Fibroblast of lung (primary cell): ENCODE data around the gene ZNF586. TPM values are rescaled to one million over a fixed set of nuclear protein-coding genes. Genes with fewer than 3 reads are reported as not detected.
"Not testable (repeated sequence)": the region's sequence is repeated elsewhere in the genome, so short reads cannot be mapped to it uniquely, and the experiment has no call there.

ENCODE experiments used
- DNase-seq, 2 donors: peaks; one replicate each; pipeline versions ENCODE4 v3.0.0 to v3.0.0-alpha.2; 2010; ENCODE audit warnings: low read depth in 2 of 2
- H2AFZ ChIP-seq: 2 replicates; pipeline ENCODE4 v1.5.1; 2012; ENCODE audit warnings: low read length, control low read depth, inconsistent platforms
- H3K27ac ChIP-seq: 2 replicates; pipeline ENCODE4 v1.5.1; 2011; ENCODE audit warnings: low read length, control low read depth; ENCODE audit not compliant: insufficient read depth
- H3K27me3 ChIP-seq: 2 replicates; pipeline ENCODE4 v1.5.1; 2011; ENCODE audit warnings: mild to moderate bottlenecking, low read length; ENCODE audit not compliant: control insufficient read depth, insufficient read depth
- H3K36me3 ChIP-seq: 2 replicates; pipeline ENCODE4 v1.5.1; 2011; ENCODE audit warnings: low read length; ENCODE audit not compliant: control insufficient read depth, insufficient read depth
- H3K4me1 ChIP-seq: 2 replicates; pipeline ENCODE4 v1.5.1; 2011; ENCODE audit warnings: low read length; ENCODE audit not compliant: control insufficient read depth, insufficient read depth; ENCODE audit errors: extremely low read depth
- H3K4me2 ChIP-seq: 2 replicates; pipeline ENCODE4 v1.5.1; 2011; ENCODE audit warnings: low read length, control low read depth; ENCODE audit not compliant: insufficient read depth; ENCODE audit errors: extremely low read depth
- H3K4me3 ChIP-seq, 4 experiments: fragments of 200-600 bp in 1 of 4; sonication (generic) in 1 of 4; replicated peaks in 1 of 4; 2 replicates each; pipeline ENCODE4 v1.5.1; 2011 to 2016; ENCODE audit warnings: low read length in 4 of 4, low read depth in 3 of 4, mild to moderate bottlenecking in 3 of 4, control low read depth in 2 of 4, inconsistent platforms in 1 of 4, mixed read lengths in 1 of 4; ENCODE audit not compliant: insufficient read depth in 1 of 4; ENCODE audit errors: control extremely low read depth in 1 of 4
- H3K79me2 ChIP-seq: 2 replicates; pipeline ENCODE4 v1.5.1; 2012; ENCODE audit warnings: mild to moderate bottlenecking, low read length, inconsistent platforms; ENCODE audit not compliant: control insufficient read depth, insufficient read depth
- H3K9ac ChIP-seq: 2 replicates; pipeline ENCODE4 v1.5.1; 2011; ENCODE audit warnings: mild to moderate bottlenecking, low read length, control low read depth; ENCODE audit not compliant: insufficient read depth
- H3K9me3 ChIP-seq: 2 replicates; pipeline ENCODE4 v1.5.1; 2012; ENCODE audit warnings: low read depth, low read length; ENCODE audit not compliant: control insufficient read depth, insufficient read depth
- H4K20me1 ChIP-seq: 2 replicates; pipeline ENCODE4 v1.5.1; 2011; ENCODE audit warnings: low read length; ENCODE audit not compliant: control insufficient read depth, insufficient read depth; ENCODE audit errors: extremely low read depth
- EZH2 ChIP-seq: IDR thresholded peaks from 2 replicates; pipeline ENCODE4 v1.5.1; 2012; ENCODE audit warnings: low read length, control low read depth, mild to moderate bottlenecking; ENCODE audit errors: missing control alignments
- polyA plus RNA-seq, 2 donors: library from polyadenylated mRNA; depleted of rRNA in 1 of 2; stranded (reverse) in 1 of 2; unstranded in 1 of 2; fragments of >200 nt; gene quantifications; 2 replicates each; pipeline ENCODE4 v1.2.1, GENCODE V29; 2011 to 2012; ENCODE audit warnings: missing spikeins in 1 of 2
- total RNA-seq: library from RNA; depleted of rRNA; stranded (reverse); fragments of >200 nt; gene quantifications from 2 replicates; pipeline ENCODE4 v1.2.1, GENCODE V29; 2014
- TF ChIP-seq, protein P1 (sequence below), 2 donors: IDR thresholded peaks in 1 of 2; conservative IDR thresholded peaks in 1 of 2; 1 replicate in 1 of 2; 2 replicates in 1 of 2; pipeline ENCODE4 v1.5.1; 2011 to 2012; ENCODE audit warnings: low read length in 2 of 2, control low read depth in 1 of 2, inconsistent platforms in 1 of 2, low read depth in 1 of 2, mild to moderate bottlenecking in 1 of 2

Gene ZNF586
- total and polyA plus RNA-seq, 2 donors (not counting 1 experiment from before 2014, with no cell fraction given): 6.1 to 16.8 TPM

DNA sequence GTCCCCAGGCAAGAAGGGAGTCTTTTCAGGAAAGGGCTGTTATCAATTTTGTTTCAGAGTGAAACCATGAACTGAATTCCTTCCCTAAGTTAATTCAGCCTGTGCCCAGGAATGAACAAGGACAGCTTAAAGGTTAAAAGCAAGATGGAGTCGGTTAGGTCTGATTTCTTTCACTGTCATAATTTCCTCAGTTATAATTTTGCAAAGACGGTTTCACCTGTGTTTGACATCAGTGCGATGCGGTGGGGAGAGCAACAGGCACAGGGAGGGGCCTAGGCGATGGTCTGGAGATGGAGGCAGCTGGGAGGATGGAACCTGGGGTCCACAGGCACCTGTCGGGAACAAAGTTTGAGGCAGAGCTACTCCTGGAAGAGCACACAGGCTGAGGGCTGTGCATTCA, 51.1 kb downstream of the ZNF586 start:
- no peak for DNase-seq
- Histone ChIP-seq H3K9ac (no peak overlapping the region), H3K36me3 (no peaks in the 10 kb centered on the region), H3K79me2 (peaks cover 45% of the 10 kb centered on the region), H3K27me3 (no peaks in the 10 kb centered on the region), H3K4me3 (peak overlapping the region; percentile 84 to 96 (median 90)), H3K27ac (peak overlapping the region; percentile 6), H4K20me1 (no peaks in the 10 kb centered on the region), H3K4me1 (peaks cover 3% of the 10 kb centered on the region), H3K4me2 (peak overlapping the region; percentile 64), H3K9me3 (no peaks in the 10 kb centered on the region), H2AFZ (no peak overlapping the region)
- TF ChIP-seq EZH2: no peak
- TF ChIP-seq, protein P1, sequence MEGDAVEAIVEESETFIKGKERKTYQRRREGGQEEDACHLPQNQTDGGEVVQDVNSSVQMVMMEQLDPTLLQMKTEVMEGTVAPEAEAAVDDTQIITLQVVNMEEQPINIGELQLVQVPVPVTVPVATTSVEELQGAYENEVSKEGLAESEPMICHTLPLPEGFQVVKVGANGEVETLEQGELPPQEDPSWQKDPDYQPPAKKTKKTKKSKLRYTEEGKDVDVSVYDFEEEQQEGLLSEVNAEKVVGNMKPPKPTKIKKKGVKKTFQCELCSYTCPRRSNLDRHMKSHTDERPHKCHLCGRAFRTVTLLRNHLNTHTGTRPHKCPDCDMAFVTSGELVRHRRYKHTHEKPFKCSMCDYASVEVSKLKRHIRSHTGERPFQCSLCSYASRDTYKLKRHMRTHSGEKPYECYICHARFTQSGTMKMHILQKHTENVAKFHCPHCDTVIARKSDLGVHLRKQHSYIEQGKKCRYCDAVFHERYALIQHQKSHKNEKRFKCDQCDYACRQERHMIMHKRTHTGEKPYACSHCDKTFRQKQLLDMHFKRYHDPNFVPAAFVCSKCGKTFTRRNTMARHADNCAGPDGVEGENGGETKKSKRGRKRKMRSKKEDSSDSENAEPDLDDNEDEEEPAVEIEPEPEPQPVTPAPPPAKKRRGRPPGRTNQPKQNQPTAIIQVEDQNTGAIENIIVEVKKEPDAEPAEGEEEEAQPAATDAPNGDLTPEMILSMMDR (conservative IDR thresholded peaks at IDR 0.05 in 1 of 2, IDR thresholded peaks at IDR 0.05 in 1 of 2; ENCODE audit: low read depth in 1 of 2, low read length in 2 of 2): no peak

DNA sequence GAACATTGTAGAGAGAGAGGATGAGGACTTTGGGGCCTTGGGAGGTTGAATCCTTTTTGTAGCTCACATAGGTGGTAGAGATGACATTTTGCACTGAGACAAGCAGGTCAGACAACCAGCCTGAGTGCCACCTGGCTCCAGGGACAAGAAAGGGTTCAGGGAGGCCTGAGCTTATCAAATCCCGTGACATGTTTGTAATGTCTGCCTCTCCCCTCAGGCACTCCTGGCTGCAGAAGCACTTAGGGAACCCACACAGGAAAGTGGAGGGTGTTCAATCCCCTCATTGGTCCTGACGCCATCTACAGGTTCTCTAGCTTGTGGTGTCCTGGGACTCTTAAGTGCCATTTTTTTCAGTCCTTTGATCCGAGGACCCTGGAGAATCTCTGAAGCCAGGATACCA, 51.6 kb downstream of the ZNF586 start:
- Histone ChIP-seq H3K79me2 (peaks cover 47% of the 10 kb centered on the region), H3K4me2 (peak overlapping the region; percentile 64), H3K4me3 (peak overlapping the region in 2 of 4 experiments; percentile 84 to 89)
- not testable (repeated sequence) for H3K9me3 ChIP-seq, DNase-seq, H3K27ac ChIP-seq, H4K20me1 ChIP-seq, H3K27me3 ChIP-seq, H3K9ac ChIP-seq, H3K36me3 ChIP-seq, H2AFZ ChIP-seq, H3K4me1 ChIP-seq

DNA sequence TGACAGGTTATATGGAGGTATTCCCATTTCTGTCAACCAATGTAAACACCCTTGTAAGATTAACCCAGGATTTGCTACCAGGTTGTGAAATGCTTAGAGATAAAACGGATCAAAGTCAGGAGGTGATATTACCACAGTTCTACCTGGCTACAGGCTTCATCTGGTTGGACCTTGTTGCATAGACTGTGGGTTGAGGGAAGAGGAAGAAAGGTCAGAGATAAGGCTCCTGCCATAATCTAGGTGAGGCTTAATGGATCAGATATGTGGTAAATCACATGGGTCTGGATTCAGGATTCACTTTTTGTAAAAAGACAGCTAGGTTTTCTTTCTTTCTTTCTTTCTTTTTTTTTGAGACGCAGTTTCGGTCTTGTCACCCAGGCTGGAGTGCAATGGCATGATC, 52.0 kb downstream of the ZNF586 start:
- not testable (repeated sequence) for H3K4me1 ChIP-seq, H4K20me1 ChIP-seq, H3K36me3 ChIP-seq, H3K27me3 ChIP-seq, H3K9me3 ChIP-seq, H3K27ac ChIP-seq, H3K4me3 ChIP-seq, H3K4me2 ChIP-seq, H2AFZ ChIP-seq, DNase-seq, H3K9ac ChIP-seq
- H3K79me2 ChIP-seq: peaks cover 51% of the 10 kb centered on the region

DNA sequence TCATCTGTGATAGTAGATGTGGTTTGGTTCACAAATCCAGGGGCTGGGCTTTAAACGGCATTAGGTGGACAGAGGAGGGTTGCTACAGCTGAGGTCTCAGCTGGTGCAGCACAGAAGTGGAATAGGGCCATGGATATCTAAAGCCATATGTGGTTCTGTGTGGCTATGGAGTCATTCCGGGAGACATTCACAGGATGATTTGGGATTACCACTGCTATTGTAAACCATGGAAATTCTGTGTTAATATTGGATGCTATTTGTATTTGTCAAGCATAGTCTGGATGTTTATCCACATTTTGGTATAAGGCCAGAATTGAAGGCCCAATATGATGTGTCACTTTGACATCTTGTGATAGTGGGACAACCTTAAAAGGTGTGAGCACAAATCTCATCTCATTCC, 53.7 kb downstream of the ZNF586 start:
- not testable (repeated sequence) for H2AFZ ChIP-seq, H4K20me1 ChIP-seq, H3K27ac ChIP-seq, H3K4me1 ChIP-seq, H3K36me3 ChIP-seq, H3K9ac ChIP-seq, DNase-seq, H3K9me3 ChIP-seq, H3K4me2 ChIP-seq, H3K27me3 ChIP-seq, H3K4me3 ChIP-seq
- peaks cover 53% of the 10 kb centered on the region for H3K79me2 ChIP-seq

GRCh38 chr19:57823608-57824007, 54.1 kb downstream of the ZNF586 start:
- not testable (repeated sequence) for H3K4me3 ChIP-seq, H4K20me1 ChIP-seq, H3K9me3 ChIP-seq, H3K27ac ChIP-seq, H2AFZ ChIP-seq, H3K36me3 ChIP-seq, H3K9ac ChIP-seq, DNase-seq, H3K27me3 ChIP-seq, H3K4me1 ChIP-seq, H3K4me2 ChIP-seq
- peaks cover 53% of the 10 kb centered on the region for H3K79me2 ChIP-seq
